ENCODE data around the gene GOLT1A. TPM values are rescaled to one million over a fixed set of nuclear protein-coding genes. Genes with fewer than 3 reads are reported as not detected.

The GOLT1A gene
- total RNA-seq, 4 donors from 2014 or later = 0.39 to 0.83 TPM; not detected in 2

GRCh38 chr1:204230211-204230610, 16.4 kb upstream of the GOLT1A start:
- Histone ChIP-seq H3K36me3 (peaks cover 0 to 54% (median 6%) of the 10 kb centered on the region in 4 donors), H3K27me3 (no peaks in the 10 kb centered on the region), H3K27ac (replicated peaks in 1 of 4) (no peak overlapping the region), H3K4me1 (no peaks in the 10 kb centered on the region), H3K4me3 (no peak overlapping the region), H3K9me3 (peaks cover 0 to 3% (median 0%) of the 10 kb centered on the region in 4 donors)
- intact Hi-C loops (cut with DNase I) = no loop called here
- TF ChIP-seq CTCF (IDR thresholded peaks at IDR 0.05) = no peak
- no peak for TF ChIP-seq EP300 (IDR thresholded peaks at IDR 0.05)
- TF ChIP-seq POLR2A (IDR thresholded peaks at IDR 0.05; ENCODE audit: low read depth) = no peak
- TF ChIP-seq POLR2AphosphoS5 (IDR thresholded peaks at IDR 0.05) = no peak
- DNase-seq (ENCODE audit: extremely low spot score) = no peak
- WGBS = 98% methylated on average over 9 of the region's 14 CpGs

- WGBS = 95% methylated on average over 13 of the region's 13 CpGs
- Histone ChIP-seq H3K4me3 (no peak overlapping the region), H3K9me3 (peaks cover 0 to 3% (median 0%) of the 10 kb centered on the region in 4 donors), H3K4me1 (no peaks in the 10 kb centered on the region), H3K27me3 (no peaks in the 10 kb centered on the region), H3K36me3 (peaks cover 0 to 62% (median 6%) of the 10 kb centered on the region in 4 donors), H3K27ac (replicated peaks in 1 of 4) (no peak overlapping the region)
- intact Hi-C loops (cut with DNase I) = no loop called here
- TF ChIP-seq POLR2AphosphoS5 (IDR thresholded peaks at IDR 0.05) = no peak
- TF ChIP-seq POLR2A (IDR thresholded peaks at IDR 0.05; ENCODE audit: low read depth) = no peak
- no peak for TF ChIP-seq CTCF (IDR thresholded peaks at IDR 0.05)
- no peak for TF ChIP-seq EP300 (IDR thresholded peaks at IDR 0.05)
- no peak for DNase-seq (ENCODE audit: extremely low spot score)
These were observed 15.1 kb upstream of the GOLT1A start for GRCh38 chr1:204228896-204229295.

- peaks cover 0 to 3% (median 0%) of the 10 kb centered on the region in 4 donors for H3K9me3 ChIP-seq
- no peak for TF ChIP-seq POLR2A (IDR thresholded peaks at IDR 0.05; ENCODE audit: low read depth)
- TF ChIP-seq CTCF (IDR thresholded peaks at IDR 0.05) = no peak
- no peak for TF ChIP-seq EP300 (IDR thresholded peaks at IDR 0.05)
- TF ChIP-seq POLR2AphosphoS5 (IDR thresholded peaks at IDR 0.05) = no peak
- no peak for DNase-seq (ENCODE audit: extremely low spot score)
- no peaks in the 10 kb centered on the region for H3K4me1 ChIP-seq
- WGBS = 87% methylated on average over 8 of the region's 20 CpGs
- H3K27ac ChIP-seq (replicated peaks in 1 of 4) = no peak overlapping the region
- no peaks in the 10 kb centered on the region for H3K27me3 ChIP-seq
- H3K36me3 ChIP-seq = peaks cover 0 to 62% (median 6%) of the 10 kb centered on the region in 4 donors
- no peak overlapping the region for H3K4me3 ChIP-seq
- intact Hi-C loops (cut with DNase I) = no loop called here
These were observed 14.4 kb upstream of the GOLT1A start for GRCh38 chr1:204227996-204228785.

- TF ChIP-seq EP300 (IDR thresholded peaks at IDR 0.05) = no peak
- TF ChIP-seq POLR2AphosphoS5 (IDR thresholded peaks at IDR 0.05) = no peak
- no peak for TF ChIP-seq POLR2A (IDR thresholded peaks at IDR 0.05; ENCODE audit: low read depth)
- no peak for TF ChIP-seq CTCF (IDR thresholded peaks at IDR 0.05)
- DNase-seq (ENCODE audit: extremely low spot score) = no peak
- intact Hi-C loops (cut with DNase I) = no loop called here
- H3K4me3 ChIP-seq = no peak overlapping the region
- no peaks in the 10 kb centered on the region for H3K4me1 ChIP-seq
- peaks cover 0 to 71% (median 6%) of the 10 kb centered on the region in 4 donors for H3K36me3 ChIP-seq
- peaks cover 0 to 3% (median 0%) of the 10 kb centered on the region in 4 donors for H3K9me3 ChIP-seq
- H3K27me3 ChIP-seq = no peaks in the 10 kb centered on the region
- WGBS = 100% methylated on average over 2 of the region's 2 CpGs
- no peak overlapping the region for H3K27ac ChIP-seq (replicated peaks in 1 of 4)
These were observed 13.6 kb upstream of the GOLT1A start for GRCh38 chr1:204227351-204227750.

Data from esophagus muscularis mucosa (tissue), 4 donors.